Left kidney (tissue), 2 donors: ENCODE data around the gene DCK. TPM values are rescaled to one million over a fixed set of nuclear protein-coding genes. Genes with fewer than 3 reads are reported as not detected.

ENCODE experiments used
- DNase-seq: peaks from one replicate; pipeline ENCODE4 v3.0.0-alpha.2; 2013
- polyA plus RNA-seq: library from polyadenylated mRNA; unstranded; fragments of 120-200 nt; gene quantifications from one replicate; pipeline ENCODE4 v1.2.1, GENCODE V29; 2013; ENCODE audit not compliant: insufficient read length

The DCK gene
- polyA plus RNA-seq, 1 donor: 34.6 TPM

- DNase-seq: no peak
Observed at GRCh38 chr4:71062436-71062835, 69.0 kb downstream of the DCK start.

GRCh38 chr4:71063711-71064110 is 70.3 kb downstream of the DCK start:
- DNase-seq: no peak

DNA sequence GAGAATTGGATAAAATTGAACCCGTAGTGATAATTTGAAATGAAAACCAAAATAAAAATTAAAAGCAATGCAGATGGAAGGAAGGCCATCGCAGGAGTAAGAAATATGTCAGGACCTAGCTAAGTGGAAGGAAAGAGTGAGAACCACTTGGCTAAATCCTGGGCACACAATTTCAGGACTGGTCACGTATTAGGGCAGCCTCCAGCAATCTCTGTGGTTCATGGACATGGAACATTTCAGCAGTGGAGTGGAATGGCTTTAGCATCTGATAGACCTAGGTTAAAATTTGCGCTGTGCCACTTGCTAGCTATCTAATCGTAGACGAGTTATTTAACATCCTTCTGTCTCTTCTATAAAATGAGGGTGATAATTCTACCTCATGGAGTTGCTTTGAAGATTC is 71.1 kb downstream of the DCK start:
- DNase-seq: no peak

GRCh38 chr4:71065991-71066510 is 72.6 kb downstream of the DCK start:
- DNase-seq: no peak

- peak; percentile 6 for DNase-seq
Observed at GRCh38 chr4:71066737-71067716, 73.6 kb downstream of the DCK start.

GRCh38 chr4:71069063-71069462 is 75.6 kb downstream of the DCK start:
- no peak for DNase-seq

DNA sequence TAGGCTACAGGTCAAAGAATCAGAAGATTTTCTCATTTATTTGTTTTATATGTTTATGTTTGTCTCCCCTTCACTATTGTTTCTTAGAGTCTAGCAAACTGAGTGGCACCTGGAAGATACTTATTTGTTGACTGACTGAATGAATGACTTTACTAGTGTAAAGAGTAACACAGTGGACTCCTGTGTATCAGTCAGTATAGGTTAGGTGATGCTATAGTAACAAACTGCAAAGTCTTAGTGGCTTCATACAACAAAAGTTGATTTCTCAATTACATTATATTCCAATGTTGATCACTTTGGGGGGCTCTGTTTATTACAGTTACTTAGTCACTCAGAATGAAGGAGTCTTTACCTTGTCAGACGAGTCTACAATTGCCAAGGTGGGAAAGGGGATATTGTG is 76.6 kb downstream of the DCK start:
- no peak for DNase-seq

DNA sequence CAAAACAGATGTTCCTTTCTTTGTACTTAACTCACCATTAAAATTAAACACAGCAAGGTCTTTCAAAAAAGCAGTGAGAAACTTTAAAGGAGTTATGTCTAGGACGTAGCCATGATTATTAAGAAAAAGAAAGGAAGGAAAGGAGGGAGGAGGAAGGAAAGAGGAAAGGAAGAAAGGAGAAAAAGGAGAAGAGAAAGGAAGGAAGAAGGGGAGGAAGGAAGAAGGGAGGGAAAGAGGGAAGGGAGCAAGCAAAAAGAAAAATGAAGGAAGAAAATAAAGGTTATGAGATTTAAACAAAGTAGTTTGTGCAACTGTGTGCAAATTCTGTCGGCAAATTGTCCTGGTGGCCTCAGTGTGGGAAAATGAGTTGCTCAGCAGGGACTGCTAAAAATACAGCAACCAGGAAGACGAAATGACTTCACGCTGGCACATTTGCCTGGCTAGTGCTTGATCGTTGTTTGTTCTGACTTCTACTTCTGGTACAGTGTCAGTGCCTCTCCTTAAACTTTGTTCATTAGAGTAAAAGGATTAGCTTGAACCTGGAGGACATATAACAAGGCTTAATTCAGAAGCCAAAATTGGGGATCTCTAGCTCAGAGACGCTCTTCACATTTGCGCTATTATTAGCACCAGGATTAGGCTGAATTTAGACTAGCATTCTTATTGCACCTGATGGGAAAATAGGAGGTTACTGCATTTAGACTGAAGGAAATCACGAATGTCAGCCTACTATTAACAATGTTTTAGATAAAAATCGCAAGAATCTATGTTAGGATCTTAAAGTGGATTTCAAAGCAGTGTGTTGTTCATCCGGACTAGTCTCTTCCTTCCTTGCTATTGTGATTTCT is 81.2 kb downstream of the DCK start:
- DNase-seq: no peak

Other genes with a start within 250 kb of the DCK start
- gene GRSF1, start 153.8 kb upstream of the DCK start, polyA plus RNA-seq: 137 TPM
- 51.6 TPM for gene MOB1B, start 91.3 kb upstream of the DCK start, polyA plus RNA-seq